ENCODE data around the gene LBH.

- no peak for TF ChIP-seq CTBP1 (IDR thresholded peaks at IDR 0.05; ENCODE audit: borderline replicate concordance)
- no peak for TF ChIP-seq HDGF (IDR thresholded peaks at IDR 0.05; ENCODE audit: borderline replicate concordance)
- no peak for TF ChIP-seq FOXA1 (IDR thresholded peaks at IDR 0.05)
- no peak for TF ChIP-seq NFRKB (IDR thresholded peaks at IDR 0.05)
- TF ChIP-seq BHLHE40 (IDR thresholded peaks at IDR 0.05; ENCODE audit: borderline replicate concordance): no peak
- TF ChIP-seq TARDBP (IDR thresholded peaks at IDR 0.05): no peak
- TF ChIP-seq FOXM1 (IDR thresholded peaks at IDR 0.05; ENCODE audit: borderline replicate concordance): no peak
- TF ChIP-seq SUZ12 (IDR thresholded peaks at IDR 0.05): no peak
Observed at GRCh38 chr2:30221531-30221930, 9.8 kb upstream of the LBH start.

Data from HEK293T (cell line).